Measurements from ENCODE around the gene SLC38A2. TPM values are rescaled to one million over a fixed set of nuclear protein-coding genes. Genes with fewer than 3 reads are reported as not detected.
"Not testable (repeated sequence)": the region's sequence is repeated elsewhere in the genome, so short reads cannot be mapped to it uniquely, and the experiment has no call there.

The SLC38A2 gene
- polyA plus RNA-seq, 1 donor from 2014 or later = 51.1 TPM

GRCh38 chr12:46402941-46403718 lies 30.6 kb upstream of the SLC38A2 start:
- H3K9me3 Mint-ChIP-seq = no peaks in the 10 kb centered on the region
- H3K27me3 Mint-ChIP-seq = no peaks in the 10 kb centered on the region
- H3K36me3 Mint-ChIP-seq = peaks cover 6% of the 10 kb centered on the region
- H3K27ac Mint-ChIP-seq = no peak overlapping the region
- peaks cover 21 to 46% (median 44%) of the 10 kb centered on the region in 3 donors for H3K4me1 Mint-ChIP-seq
- H3K4me3 Mint-ChIP-seq = peak overlapping the region in 1 of 4 donors; percentile 14

GRCh38 chr12:46402451-46402850 lies 29.9 kb upstream of the SLC38A2 start:
- Mint-ChIP-seq H3K27me3 (no peaks in the 10 kb centered on the region), H3K4me3 (no peak overlapping the region), H3K9me3 (no peaks in the 10 kb centered on the region), H3K36me3 (peaks cover 6% of the 10 kb centered on the region), H3K27ac (no peak overlapping the region), H3K4me1 (peaks cover 21 to 46% (median 44%) of the 10 kb centered on the region in 3 donors)

- H3K36me3 Mint-ChIP-seq = peaks cover 6% of the 10 kb centered on the region
- H3K4me1 Mint-ChIP-seq = peaks cover 21 to 46% (median 46%) of the 10 kb centered on the region in 3 donors
- no peak overlapping the region for H3K27ac Mint-ChIP-seq
These were observed 29.1 kb upstream of the SLC38A2 start for GRCh38 chr12:46401662-46402061.

GRCh38 chr12:46400406-46400805 lies 27.8 kb upstream of the SLC38A2 start:
- H3K27me3 Mint-ChIP-seq = no peaks in the 10 kb centered on the region
- H3K27ac Mint-ChIP-seq = no peak overlapping the region
- no peak overlapping the region for H3K4me3 Mint-ChIP-seq
- peaks cover 21 to 48% (median 43%) of the 10 kb centered on the region in 3 donors for H3K4me1 Mint-ChIP-seq
- H3K9me3 Mint-ChIP-seq = no peaks in the 10 kb centered on the region
- peaks cover 4% of the 10 kb centered on the region for H3K36me3 Mint-ChIP-seq

More at GRCh38 chr12:46401662-46402061, 29.1 kb upstream of the SLC38A2 start:
- no peak overlapping the region for H3K4me3 Mint-ChIP-seq
- no peaks in the 10 kb centered on the region for H3K9me3 Mint-ChIP-seq
- no peaks in the 10 kb centered on the region for H3K27me3 Mint-ChIP-seq

GRCh38 chr12:46399461-46400248 lies 27.1 kb upstream of the SLC38A2 start:
- Mint-ChIP-seq H3K4me3 (peak overlapping the region in 1 of 4 donors; percentile 67), H3K4me1 (peaks cover 21 to 46% (median 39%) of the 10 kb centered on the region in 3 donors), H3K27ac (peak overlapping the region in 2 of 3 donors; percentile 53 to 56)
- not testable (repeated sequence) for H3K27me3 Mint-ChIP-seq, H3K9me3 Mint-ChIP-seq, H3K36me3 Mint-ChIP-seq

- Mint-ChIP-seq H3K27ac (no peak overlapping the region), H3K36me3 (peaks cover 17% of the 10 kb centered on the region), H3K9me3 (no peaks in the 10 kb centered on the region), H3K4me3 (no peak overlapping the region), H3K27me3 (no peaks in the 10 kb centered on the region), H3K4me1 (peaks cover 11 to 34% (median 32%) of the 10 kb centered on the region in 3 donors)
These were observed 24.3 kb upstream of the SLC38A2 start for GRCh38 chr12:46396826-46397225.

- no peaks in the 10 kb centered on the region for H3K9me3 Mint-ChIP-seq
- no peaks in the 10 kb centered on the region for H3K27me3 Mint-ChIP-seq
- H3K4me1 Mint-ChIP-seq = peaks cover 19 to 40% (median 32%) of the 10 kb centered on the region in 3 donors
- no peak overlapping the region for H3K4me3 Mint-ChIP-seq
- peaks cover 17% of the 10 kb centered on the region for H3K36me3 Mint-ChIP-seq
- H3K27ac Mint-ChIP-seq = no peak overlapping the region
These were observed 22.8 kb upstream of the SLC38A2 start for GRCh38 chr12:46395388-46395787.

- Mint-ChIP-seq H3K27me3 (no peaks in the 10 kb centered on the region), H3K4me1 (peaks cover 48 to 59% (median 51%) of the 10 kb centered on the region in 3 donors), H3K27ac (peak overlapping the region in 2 of 3 donors; percentile 85 to 86), H3K36me3 (peaks cover 19% of the 10 kb centered on the region), H3K9me3 (no peaks in the 10 kb centered on the region), H3K4me3 (peak overlapping the region in 2 of 4 donors; percentile 19 to 88)
These were observed 19.1 kb upstream of the SLC38A2 start for GRCh38 chr12:46391630-46392029.

- H3K4me1 Mint-ChIP-seq = peaks cover 48 to 61% (median 49%) of the 10 kb centered on the region in 3 donors
- no peaks in the 10 kb centered on the region for H3K27me3 Mint-ChIP-seq
- peak overlapping the region; percentile 28 to 86 (median 85) for H3K27ac Mint-ChIP-seq
- H3K36me3 Mint-ChIP-seq = peaks cover 19% of the 10 kb centered on the region
- peak overlapping the region; percentile 64 to 88 (median 78) for H3K4me3 Mint-ChIP-seq
- H3K9me3 Mint-ChIP-seq = no peaks in the 10 kb centered on the region
These were observed 18.3 kb upstream of the SLC38A2 start for GRCh38 chr12:46390881-46391280.

GRCh38 chr12:46390304-46390703 lies 17.7 kb upstream of the SLC38A2 start:
- H3K4me1 Mint-ChIP-seq = peaks cover 53 to 67% (median 54%) of the 10 kb centered on the region in 3 donors
- H3K36me3 Mint-ChIP-seq = peaks cover 17% of the 10 kb centered on the region
- peak overlapping the region; percentile 28 to 86 (median 85) for H3K27ac Mint-ChIP-seq
- peak overlapping the region; percentile 64 to 88 (median 71) for H3K4me3 Mint-ChIP-seq
- no peaks in the 10 kb centered on the region for H3K27me3 Mint-ChIP-seq
- no peaks in the 10 kb centered on the region for H3K9me3 Mint-ChIP-seq

GRCh38 chr12:46389031-46389616 lies 16.6 kb upstream of the SLC38A2 start:
- Mint-ChIP-seq H3K27ac (peak overlapping the region; percentile 77 to 97 (median 97)), H3K36me3 (peaks cover 12% of the 10 kb centered on the region), H3K4me1 (peaks cover 58 to 75% (median 60%) of the 10 kb centered on the region in 3 donors), H3K9me3 (no peaks in the 10 kb centered on the region), H3K4me3 (peak overlapping the region; percentile 10 to 60 (median 44)), H3K27me3 (no peaks in the 10 kb centered on the region)

GRCh38 chr12:46388427-46389021 lies 16.0 kb upstream of the SLC38A2 start:
- Mint-ChIP-seq H3K9me3 (no peaks in the 10 kb centered on the region), H3K36me3 (peaks cover 10% of the 10 kb centered on the region), H3K4me1 (peaks cover 61 to 75% (median 62%) of the 10 kb centered on the region in 3 donors), H3K4me3 (peak overlapping the region; percentile 45 to 88 (median 67)), H3K27ac (peak overlapping the region; percentile 77 to 97 (median 97)), H3K27me3 (no peaks in the 10 kb centered on the region)

- Mint-ChIP-seq H3K9me3 (no peaks in the 10 kb centered on the region), H3K36me3 (peaks cover 10% of the 10 kb centered on the region), H3K27ac (peak overlapping the region; percentile 77 to 97 (median 97)), H3K4me1 (peaks cover 61 to 70% (median 64%) of the 10 kb centered on the region in 3 donors), H3K4me3 (peak overlapping the region; percentile 61 to 88 (median 75)), H3K27me3 (no peaks in the 10 kb centered on the region)
These were observed 15.1 kb upstream of the SLC38A2 start for GRCh38 chr12:46387670-46388069.

- peak overlapping the region; percentile 77 to 97 (median 97) for H3K27ac Mint-ChIP-seq
- peak overlapping the region; percentile 61 to 88 (median 75) for H3K4me3 Mint-ChIP-seq
These were observed 14.5 kb upstream of the SLC38A2 start for GRCh38 chr12:46386877-46387629.

More at GRCh38 chr12:46386877-46387629, 14.5 kb upstream of the SLC38A2 start:
- no peaks in the 10 kb centered on the region for H3K27me3 Mint-ChIP-seq
- no peaks in the 10 kb centered on the region for H3K9me3 Mint-ChIP-seq
- H3K36me3 Mint-ChIP-seq = peaks cover 4% of the 10 kb centered on the region
- peaks cover 56 to 66% (median 61%) of the 10 kb centered on the region in 3 donors for H3K4me1 Mint-ChIP-seq
